Stimulated activated CD8-positive, alpha-beta memory T cell treated with anti-CD3 and anti-CD28 coated beads, Interleukin-4, amount 100 ng/mL, for 1 hour (primary cell): ENCODE data around the gene RBBP8NL.

Source experiments
- DNase-seq, 2 donors: peaks; one replicate each; pipeline ENCODE4 v3.0.0-alpha.2; 2020; ENCODE audit warnings: low read depth in 2 of 2, low spot score in 1 of 2

Gene RBBP8NL

DNA sequence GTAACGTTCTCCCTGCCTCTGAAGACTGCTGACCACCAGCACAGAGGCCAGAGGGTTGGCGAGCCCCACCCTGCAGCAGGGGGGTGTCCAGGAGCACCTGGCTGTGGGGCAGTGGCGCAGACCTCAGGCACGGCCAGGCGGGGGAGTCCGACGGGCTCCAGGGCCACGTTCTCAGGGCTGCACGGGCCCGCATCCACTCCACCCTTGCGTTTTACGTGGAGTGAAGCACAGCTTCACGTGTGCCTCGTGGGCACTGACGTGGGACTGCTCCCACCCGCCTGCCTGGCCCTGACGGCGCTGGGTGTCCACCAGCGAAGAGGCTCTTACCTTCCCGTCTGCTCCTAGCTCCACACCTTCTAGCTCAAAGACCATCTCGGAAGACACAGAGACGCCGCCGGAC lies 33.5 kb downstream of the RBBP8NL start:
- no peak for DNase-seq

DNA sequence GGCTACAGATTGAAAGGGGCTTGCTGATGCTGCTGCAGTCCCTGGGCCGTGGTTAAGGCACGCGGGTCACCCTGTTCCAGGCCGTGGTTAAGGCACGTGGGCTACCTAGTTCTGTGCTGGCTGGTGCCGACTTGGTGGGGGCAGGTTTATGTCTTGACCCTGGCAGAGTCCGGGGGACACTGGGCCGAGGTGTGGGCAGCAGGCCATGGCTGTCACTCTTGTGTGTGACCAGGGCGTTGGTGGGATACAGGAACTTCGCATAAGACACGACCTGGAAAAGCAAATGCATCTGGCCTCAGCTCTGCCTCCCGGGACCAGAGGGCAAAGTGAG lies 34.0 kb downstream of the RBBP8NL start:
- DNase-seq, result no peak

DNA sequence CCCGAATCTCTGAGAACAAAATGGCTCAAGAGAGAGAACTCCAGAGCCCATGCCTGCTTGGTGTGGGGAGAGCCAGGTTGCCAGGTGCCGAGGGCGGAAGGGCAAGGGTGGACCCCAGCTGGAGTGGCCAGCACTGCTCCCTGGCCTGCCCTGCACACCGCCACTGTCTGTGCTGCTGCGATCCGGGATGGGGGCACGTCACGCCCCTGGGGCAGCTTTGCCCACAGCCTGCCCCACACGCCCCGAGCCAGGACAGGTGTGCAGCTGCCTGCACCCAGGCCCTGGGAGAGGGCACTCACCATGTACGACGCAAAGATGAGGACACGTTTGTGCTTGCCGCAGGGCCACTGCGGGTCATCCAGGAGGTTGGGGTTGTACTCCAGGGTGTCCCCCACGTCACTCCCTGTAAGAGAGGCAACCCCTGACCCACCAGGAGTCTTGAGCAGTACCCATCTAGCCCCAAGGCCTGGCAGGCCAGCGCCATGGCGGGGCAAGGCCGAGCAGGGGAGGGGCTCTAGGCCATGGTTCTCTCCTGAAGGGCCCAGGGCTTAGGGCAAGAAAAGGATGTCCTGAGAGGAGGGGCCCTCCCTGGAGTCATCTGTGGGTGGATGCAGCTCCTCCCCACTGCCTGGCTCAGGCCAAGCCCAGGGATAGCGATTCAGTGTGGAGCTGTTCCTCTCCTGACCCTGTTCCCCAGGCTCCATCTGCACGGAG lies 34.6 kb downstream of the RBBP8NL start:
- no peak for DNase-seq

DNA sequence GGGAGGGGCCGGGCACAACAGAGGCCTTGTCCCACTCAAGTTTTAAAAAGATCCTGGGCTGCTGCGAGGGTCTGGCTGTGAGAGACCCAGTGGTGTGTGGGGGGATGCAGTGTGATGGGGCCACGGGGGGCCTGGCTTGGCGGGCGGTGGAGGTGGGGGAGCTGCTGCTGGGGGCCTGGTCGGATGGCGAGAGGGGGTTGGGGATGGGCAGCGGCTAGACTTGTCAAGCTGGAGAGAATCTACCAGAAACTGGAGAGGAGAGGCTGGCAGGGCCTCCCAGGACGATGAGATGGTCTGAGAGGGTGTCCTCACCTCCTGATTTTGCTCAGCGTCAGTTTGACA lies 35.3 kb downstream of the RBBP8NL start:
- DNase-seq, result no peak

DNA sequence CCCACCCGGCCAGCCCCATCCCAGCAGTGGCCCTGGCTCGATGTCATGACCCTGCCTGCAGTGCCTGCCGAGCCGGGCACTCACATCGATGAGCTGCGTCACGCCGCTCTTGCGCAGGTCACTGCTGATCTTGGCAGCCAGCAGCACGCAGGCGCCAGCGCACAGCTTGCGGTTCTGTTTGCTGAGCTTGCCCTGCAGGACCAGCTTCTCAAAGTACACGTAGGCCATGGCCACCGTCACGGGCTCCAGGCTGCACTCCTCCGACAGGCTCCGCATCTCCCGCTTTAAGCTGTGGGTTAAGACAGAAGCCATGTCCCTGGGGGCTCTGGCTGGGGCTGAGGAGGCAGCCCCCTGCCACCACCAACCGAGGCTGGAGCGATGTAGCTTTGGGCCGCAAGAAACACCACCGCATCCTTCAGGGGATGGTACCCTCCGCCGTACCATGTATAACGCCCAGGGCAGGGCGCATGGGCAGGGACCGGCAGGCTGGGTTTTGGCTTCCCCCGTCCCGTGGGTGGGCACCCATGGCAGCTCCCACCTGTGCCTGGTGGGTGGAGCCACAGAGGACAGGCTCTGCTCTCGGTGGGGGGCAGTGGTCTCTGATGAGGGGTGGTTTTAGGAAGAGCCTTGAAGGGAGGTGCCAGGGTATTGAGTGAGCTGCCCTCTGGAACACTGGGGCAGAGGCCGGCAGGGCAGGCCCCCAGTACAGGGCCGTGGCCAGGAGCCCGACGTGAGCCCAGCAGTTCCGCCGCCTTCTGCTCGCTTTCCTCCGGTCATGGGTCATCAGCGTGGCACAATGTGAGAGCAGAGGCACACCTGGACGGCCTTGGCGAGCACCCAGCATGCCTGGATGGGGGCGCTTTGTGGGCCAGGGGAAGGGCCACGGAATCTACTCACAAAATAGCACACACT lies 35.9 kb downstream of the RBBP8NL start:
- DNase-seq, result no peak

DNA sequence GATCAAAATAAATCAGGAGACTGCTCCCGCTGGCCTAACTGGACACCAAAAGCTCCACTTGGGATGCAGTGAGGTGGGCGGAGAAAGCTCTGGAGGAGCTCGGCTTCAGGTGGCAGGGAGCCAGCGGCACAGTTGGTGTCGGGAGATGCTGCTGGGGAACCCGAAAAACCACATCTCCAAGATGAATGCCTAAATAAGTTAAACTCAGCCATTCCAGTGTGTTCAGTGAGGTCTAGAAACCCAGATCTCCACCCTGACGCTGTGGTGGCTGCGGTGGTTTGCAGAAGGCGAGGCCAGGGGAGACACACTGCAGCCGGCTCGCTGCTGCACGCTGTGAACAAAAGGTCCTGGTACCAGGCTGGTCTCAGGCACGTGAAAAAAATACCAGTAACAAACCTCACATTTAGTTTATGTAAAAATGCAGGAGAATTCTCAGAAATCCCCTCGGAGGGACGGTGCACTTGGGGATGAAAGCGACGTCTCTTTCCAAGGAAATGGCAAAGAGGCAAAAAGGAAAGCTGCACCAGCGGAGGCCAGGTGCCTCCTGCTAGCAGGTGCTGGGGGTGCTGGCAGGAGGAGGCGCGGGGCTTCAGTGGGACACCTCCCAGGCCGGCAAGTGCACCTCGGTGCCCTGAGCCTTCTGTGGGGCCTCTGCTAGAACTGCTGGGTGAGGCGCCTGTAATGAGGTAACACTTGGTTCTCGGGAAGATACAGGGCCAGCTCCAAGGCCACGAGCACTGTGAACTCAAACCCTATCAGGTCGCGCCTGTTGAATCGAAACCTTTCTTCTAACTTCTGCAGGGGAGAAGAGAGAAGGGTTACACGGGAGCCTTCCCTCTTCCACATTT lies 36.8 kb downstream of the RBBP8NL start:
- no peak for DNase-seq

DNA sequence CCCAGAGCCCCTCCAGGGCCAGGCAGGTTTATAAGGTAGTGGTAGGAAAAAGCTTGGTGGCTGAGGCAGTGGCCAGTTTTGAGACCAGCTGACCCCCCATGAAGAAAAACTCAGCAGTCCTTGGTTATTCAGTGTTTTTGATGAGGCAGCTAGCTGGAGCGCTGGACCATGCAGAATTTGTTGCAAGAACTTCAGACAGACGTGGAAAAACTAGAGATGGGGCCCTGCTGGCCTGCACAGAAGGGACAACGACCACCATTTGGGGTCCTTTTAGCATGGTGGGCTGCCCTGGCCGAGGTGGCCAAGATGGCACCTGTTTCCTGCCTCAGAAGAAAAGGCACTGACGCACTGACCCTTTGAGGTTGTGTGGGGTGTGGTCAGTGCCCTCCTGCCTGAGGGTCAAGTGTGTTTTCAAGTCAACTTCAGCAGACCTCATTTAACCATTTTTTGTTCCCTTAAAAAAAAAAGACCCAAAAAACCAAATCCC lies 37.7 kb downstream of the RBBP8NL start:
- DNase-seq, result no peak

DNA sequence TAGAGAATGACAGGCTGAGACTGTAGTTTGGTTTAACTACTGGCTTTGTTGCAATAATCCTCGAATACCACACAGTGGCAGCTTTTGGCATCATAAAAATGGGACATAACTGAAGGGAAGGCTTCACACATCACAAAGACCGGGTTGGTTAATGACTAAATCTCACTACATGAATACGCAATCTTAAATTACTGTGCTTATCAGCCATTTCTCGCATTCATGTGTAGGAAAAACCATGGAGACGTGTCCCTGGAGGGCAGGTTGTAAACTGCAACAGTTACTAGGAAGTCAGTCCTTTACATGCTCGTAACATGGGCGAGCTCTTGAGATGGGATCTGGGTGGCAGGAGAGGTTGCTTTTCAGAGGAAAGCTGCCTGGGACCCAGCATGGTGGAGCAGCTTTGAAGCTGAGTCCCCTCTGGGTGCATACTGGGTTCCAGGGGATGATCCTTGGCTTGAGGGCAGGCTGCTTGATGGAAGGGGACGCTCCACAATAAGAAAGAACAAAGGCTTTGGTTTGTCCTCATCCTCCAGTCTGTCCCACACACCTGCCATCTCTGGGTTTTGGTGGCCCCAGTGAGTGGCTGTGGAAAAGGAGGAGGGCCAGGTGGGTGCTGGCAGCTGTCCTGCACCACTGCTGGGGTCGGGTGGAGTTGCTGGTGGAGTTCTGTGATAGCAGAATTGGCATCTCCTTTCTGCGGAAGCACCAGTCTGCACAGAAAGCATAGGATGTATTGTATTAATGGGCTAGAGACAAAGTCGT lies 38.3 kb downstream of the RBBP8NL start:
- no peak for DNase-seq

DNA sequence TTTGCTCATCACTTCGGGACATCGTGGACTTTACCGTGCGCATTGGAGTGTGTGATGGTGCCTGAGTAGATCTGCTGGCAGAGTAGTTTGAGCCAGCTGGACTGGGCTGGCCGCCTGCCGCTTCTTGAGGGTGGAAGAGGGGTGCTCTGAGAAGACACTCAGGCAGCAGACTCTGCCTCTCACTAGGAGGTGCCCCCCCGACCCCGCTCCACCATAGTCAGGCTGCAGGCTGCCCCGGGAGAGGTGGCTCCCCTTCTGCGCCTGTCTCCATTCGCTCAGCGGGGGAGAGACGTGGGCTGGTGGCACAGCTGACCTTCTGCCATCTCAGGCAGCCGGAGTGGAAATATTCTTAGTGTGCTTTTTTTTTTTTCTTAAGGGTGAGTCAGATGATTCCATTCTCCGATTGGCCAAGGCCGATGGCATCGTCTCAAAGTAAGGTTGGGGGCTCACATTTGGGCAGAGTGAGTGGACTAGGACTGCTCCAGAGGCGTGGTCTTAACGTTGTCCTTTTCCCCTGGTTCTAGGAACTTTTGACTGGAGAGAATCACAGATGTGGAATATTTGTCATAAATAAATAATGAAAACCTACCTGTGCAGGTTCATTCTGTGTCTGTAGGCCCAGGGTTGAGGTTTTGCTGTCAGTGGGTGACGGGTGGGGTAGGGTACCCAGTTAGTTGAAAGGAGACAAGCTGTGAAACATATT lies 39.3 kb downstream of the RBBP8NL start:
- no peak for DNase-seq

DNA sequence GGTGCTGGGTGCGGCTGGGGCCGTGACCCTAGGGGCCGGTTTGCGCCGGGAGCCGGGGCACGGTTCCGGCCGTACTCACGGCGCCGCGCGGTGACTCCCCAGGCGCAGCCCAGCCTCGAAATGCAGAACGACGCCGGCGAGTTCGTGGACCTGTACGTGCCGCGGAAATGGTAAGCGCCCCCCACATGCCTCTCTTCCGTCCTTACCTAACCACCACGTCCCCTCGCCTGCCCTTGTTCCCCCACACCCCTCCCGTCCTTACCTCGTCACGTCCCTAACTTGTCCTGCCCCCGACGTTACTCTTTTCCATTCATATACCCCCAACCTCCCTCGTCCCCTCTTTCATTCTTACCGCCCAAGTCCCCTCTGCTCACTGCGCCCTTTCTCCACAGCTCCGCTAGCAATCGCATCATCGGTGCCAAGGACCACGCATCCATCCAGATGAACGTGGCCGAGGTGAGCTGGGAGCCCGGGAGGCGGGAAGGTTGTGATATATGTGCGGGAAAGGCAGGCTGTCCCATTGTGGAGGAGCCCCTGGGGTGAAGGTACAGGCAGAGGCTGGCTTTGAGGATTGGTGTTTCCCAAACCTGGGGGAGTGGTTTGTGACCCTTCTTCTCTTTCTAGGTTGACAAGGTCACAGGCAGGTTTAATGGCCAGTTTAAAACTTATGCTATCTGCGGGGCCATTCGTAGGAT lies 40.0 kb downstream of the RBBP8NL start:
- no peak for DNase-seq

DNA sequence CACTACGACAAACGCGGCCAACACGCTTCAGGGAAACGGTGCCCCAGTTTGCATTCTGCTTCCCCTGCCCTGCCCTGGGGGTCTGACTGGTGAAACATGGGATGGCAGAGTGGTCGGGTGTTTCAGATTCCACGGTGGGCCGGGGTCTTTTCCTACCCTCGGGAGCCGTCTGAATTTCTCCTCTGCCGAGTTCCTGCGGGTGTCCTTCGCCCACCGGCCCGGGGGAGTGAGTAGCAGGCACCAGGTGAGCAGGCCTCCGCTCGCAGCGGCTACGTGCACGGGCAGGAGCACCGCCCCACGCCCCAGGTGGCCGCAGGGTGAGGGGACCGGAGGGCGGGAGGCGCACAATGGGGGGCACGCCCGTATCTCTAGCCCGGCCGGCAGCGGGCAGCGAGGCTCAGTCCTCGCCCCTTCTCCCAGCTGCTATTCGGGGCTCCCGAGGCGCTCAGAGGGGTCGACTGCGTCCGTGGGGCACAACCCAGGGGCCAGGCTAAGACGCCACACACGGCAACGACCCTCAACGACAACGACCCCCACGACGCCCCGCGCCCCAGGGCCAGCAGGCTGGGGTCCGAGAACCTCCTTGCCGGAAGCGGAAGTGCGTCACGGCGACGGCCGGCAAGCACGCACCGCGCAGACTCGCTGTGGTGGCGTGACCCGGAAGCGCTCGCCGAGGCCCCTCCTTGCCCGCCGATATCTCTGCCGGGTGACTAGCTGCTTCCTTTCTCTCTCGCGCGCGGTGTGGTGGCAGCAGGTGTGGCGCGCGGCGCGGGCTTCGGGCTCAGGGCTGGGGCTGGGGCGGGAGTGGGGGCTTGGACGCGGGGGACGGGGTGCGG lies 40.7 kb downstream of the RBBP8NL start, which contains the start of gene RPS21:
RPS21 (plus strand) TSS at position 721 of the 836 bp plus-strand sequence. CDS start 236 bp downstream, outside the sequence.
- peak; percentile 72 to 84 for DNase-seq

DNA sequence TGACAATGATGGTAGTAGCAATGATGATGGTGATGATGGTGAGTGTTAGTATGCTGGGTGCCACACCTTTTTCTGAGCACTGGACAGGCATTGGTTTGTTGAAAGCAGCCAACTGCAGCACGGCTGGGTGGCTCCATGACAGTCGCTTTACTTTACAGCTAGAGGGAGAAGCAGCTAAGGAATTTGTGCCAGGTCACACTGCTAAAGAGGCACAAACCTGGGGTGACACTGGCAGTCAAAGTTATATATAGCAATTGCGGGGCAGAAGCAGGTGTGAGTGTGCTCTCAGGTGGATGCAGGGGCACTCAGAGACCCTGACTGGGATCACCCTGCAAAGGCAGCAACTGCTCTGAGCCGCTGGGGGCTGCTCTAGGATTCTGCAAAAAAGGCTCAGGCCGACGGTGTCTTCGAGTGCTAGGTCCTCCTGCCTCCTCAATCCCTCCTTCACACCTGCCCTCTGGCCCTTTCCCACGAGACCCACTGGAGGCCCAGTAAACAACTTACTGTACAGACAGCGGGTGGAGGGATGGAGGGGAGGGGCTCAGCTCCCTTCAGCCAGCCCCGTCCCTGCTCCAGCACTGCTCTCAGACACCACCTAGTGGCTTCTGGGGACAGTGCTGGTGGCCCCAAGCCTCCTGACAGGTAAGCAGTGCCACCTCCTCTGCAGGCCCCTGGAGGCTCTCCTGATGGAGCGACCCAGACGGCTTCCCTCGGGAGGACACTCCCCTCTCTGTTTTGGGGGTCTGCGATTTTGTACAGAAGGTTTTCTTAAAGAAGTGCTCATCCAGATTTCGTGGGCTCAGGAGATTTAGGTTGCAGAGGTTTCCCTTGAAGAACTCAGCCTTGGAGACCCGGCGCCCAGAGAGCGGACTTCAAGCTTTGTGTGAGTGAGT lies 44.8 kb downstream of the RBBP8NL start:
- peak; percentile 33 to 60 for DNase-seq

DNA sequence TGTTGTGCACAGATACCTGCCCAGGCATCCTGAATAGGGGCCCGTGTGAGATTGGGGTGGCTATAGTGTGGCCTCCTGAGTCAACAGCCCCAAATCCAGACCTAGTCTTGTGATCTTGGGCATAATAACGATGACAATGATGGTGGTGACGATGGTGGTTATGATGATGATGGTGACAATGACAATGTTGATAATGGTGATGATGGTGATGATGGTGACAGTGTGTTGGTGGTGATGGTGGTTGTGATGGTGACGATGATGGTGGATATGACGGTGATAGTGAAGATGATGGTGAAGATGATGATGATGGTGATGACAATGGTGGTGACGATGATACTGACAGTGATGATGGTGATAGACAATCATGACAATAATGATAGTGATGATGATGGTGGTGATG lies 45.5 kb downstream of the RBBP8NL start:
- DNase-seq, result no peak

DNA sequence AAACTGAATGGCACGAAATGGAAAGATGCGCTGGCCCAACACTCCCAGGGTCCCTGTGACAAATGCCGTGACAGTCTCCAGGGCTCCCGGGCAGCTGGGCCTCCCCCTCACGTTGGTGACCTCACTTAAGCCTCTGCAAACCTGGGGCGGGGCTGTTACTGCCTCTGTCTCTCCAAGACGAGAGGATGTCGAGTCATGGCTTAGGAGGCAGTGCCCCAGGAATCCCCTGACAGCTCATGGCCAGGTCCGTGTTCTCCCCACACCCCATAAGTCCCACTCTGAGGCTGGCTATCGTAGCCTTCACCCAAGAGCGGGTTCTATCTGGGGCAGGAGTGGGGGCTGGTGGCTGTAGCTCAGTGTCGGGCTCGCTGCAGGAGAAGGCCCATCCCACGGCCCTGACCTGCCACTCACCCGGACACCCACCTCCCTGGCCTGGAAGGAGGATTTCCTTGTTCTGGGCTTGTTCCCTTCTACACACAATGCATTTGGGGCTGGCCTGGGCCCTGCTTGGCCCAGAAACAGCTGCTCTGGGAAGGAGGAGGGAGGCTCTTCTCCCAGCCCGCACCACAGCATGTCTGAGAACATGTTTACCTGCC lies 46.0 kb downstream of the RBBP8NL start:
- no peak for DNase-seq

DNA sequence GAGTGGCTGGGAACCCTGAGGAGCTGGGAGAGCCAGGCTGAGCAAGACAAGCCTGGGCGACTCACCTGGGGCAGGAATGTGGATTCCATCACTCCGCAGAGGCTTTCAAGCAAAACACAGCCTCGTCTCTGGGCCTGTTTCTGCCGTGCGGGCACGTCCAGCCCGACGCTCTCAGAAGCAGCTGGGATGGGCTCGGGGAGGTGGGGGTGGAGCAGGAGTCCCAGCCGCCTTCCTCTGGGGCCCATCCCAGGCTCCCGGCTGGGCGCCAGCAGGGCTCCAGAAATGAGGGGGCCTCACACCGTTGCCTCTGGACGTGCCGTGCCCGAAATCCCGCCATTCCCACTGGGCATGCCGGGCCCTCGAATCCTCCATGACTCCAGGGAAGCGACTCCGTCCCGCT lies 49.1 kb downstream of the RBBP8NL start:
- DNase-seq, result no peak

DNA sequence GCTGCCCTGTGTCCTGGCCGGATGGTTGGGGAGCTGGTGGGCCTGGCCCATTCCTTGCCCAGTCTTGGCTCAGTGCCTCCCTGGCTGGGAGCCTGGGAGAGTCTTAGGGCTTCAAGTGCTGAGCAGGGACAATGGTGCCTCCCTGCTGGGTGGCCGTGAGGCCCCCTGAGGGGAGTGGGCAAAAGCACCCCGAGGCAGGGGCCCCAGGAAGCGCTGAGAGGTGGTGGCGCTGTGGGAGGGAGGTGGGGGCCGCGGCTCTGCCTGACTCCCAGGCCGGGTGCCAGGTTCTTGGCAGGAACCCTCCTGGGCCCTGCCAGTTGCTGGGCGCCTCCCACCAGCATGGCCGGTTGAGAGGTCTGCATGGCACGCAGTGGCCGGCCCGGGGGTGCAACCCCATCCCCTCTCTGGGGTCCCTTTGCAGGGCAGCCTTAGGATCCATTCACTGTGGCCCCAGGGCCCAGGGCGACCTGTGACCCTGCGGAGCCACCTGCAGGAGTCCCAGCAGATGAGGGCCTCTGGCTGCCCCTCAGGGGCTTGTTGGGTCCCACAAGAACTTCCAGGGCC lies 49.6 kb downstream of the RBBP8NL start:
- DNase-seq, result no peak

DNA sequence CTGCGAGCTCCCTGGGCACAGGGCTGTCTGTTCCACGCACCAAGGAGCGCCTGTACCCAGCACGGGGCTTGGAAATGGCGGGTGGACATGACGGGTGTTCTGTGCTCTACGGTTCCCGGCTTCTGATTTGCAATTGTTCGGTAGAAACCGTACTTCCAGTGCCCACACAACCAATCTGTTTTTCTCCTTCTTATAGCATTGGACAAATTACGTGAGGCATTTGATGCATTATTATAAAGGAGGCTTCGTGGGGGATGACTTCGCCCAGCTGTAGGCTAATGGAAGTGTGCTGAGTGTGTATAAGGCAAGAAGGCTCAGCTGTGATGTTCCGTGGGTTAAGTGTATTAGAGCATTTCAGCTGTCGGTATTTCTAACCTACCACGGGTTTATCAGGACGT lies 50.3 kb downstream of the RBBP8NL start:
- DNase-seq, result no peak
